ENCODE data around the gene FEZ2. TPM values are rescaled to one million over a fixed set of nuclear protein-coding genes. Genes with fewer than 3 reads are reported as not detected.

Gene FEZ2
- total RNA-seq, 2 donors from 2014 or later: 37.5 to 49.8 TPM

DNA sequence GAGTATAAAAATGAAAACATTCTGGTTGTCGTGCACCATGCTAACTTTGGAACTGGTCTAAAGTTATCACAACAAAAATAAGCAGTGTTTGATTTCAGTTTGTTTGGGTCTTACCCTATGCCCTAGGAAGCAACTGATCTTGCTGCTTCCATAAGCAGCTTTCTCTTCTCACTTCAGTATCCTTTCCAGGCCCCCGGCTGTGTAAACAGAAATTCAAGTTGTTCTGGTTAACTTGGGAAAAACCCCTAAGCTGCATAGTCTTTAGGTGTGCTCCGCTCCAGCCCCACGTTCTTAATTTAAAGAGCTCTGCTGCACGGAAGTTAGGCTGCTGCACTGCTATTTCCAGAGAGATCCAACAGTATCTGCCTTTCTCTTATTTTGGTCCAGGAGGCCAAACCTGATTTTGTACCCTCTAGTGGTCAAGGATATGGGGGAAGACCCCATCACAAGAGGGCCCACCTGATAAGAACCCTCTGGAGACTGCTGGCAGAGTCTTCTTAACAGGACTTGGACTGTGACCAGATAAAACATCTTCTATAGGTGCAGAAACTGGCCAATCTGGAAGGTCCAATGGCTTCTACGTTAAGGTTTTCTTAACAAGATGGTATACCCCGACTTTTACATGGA is 69.1 kb downstream of the FEZ2 start:
- 49% methylated on average over 7 of the region's 7 CpGs for WGBS
- intact Hi-C loops (cut with DNase I): no loop called here
- Histone ChIP-seq H3K4me3 (no peak overlapping the region), H3K36me3 (no peaks in the 10 kb centered on the region), H3K4me1 (replicated peaks) (no peaks in the 10 kb centered on the region), H3K9me3 (no peaks in the 10 kb centered on the region), H3K27ac (no peak overlapping the region), H3K27me3 (replicated peaks; ENCODE audit: insufficient read depth) (no peaks in the 10 kb centered on the region)
- DNase-seq (ENCODE audit: low spot score): no peak
- TF ChIP-seq POLR2A (IDR thresholded peaks at IDR 0.05): no peak
- TF ChIP-seq, protein P1, sequence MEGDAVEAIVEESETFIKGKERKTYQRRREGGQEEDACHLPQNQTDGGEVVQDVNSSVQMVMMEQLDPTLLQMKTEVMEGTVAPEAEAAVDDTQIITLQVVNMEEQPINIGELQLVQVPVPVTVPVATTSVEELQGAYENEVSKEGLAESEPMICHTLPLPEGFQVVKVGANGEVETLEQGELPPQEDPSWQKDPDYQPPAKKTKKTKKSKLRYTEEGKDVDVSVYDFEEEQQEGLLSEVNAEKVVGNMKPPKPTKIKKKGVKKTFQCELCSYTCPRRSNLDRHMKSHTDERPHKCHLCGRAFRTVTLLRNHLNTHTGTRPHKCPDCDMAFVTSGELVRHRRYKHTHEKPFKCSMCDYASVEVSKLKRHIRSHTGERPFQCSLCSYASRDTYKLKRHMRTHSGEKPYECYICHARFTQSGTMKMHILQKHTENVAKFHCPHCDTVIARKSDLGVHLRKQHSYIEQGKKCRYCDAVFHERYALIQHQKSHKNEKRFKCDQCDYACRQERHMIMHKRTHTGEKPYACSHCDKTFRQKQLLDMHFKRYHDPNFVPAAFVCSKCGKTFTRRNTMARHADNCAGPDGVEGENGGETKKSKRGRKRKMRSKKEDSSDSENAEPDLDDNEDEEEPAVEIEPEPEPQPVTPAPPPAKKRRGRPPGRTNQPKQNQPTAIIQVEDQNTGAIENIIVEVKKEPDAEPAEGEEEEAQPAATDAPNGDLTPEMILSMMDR (IDR thresholded peaks at IDR 0.05): no peak

DNA sequence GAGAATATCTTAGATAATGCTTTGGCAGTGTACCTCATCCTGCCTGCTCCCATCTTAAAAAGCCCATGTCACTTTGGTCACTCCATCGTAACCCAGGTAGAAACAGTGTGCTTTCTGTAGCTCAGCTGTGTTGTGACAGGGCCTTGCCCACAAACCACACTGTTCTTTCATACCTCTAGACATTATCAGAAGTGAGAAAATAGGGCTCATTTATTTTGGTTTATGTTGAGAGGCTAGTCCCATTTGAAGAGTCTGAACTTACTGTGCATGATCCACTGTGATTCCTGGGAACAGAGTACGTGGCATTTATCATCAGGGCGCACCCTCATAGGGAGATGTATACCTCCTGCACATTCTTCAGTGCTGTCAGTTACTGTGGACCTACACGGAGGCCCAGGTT is 69.7 kb downstream of the FEZ2 start:
- no peaks in the 10 kb centered on the region for H3K9me3 ChIP-seq
- intact Hi-C loops (cut with DNase I): no loop called here
- no peak overlapping the region for H3K27ac ChIP-seq
- no peaks in the 10 kb centered on the region for H3K4me1 ChIP-seq (replicated peaks)
- TF ChIP-seq POLR2AphosphoS5 (IDR thresholded peaks at IDR 0.05): no peak
- TF ChIP-seq POLR2A (IDR thresholded peaks at IDR 0.05): no peak
- TF ChIP-seq, protein P1 (IDR thresholded peaks at IDR 0.05): no peak
- H3K4me3 ChIP-seq: no peak overlapping the region
- 77% methylated on average over 4 of the region's 4 CpGs for WGBS
- no peaks in the 10 kb centered on the region for H3K27me3 ChIP-seq (replicated peaks; ENCODE audit: insufficient read depth)
- H3K36me3 ChIP-seq: no peaks in the 10 kb centered on the region
- no peak for DNase-seq (ENCODE audit: low spot score)

DNA sequence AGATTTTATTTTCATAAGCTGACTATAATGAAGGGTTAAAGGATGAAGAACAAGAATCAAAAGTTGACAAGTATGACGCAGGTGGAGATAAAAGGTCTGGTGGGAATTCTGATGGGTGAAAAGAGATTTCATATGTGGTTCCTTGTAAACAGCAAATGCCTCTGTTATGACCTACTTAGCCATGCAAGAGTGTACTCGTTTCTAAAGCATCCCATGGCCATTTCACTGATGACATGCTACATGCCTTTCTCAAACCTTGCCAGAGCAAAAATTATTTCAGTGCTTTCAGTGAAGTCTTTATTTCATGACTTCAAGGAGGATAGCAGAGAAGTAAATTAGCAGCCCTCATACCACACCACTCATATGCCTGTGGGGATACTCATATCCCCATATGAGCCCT is 71.7 kb downstream of the FEZ2 start:
- Histone ChIP-seq H3K27ac (no peak overlapping the region), H3K4me1 (replicated peaks) (no peaks in the 10 kb centered on the region), H3K36me3 (no peaks in the 10 kb centered on the region), H3K9me3 (no peaks in the 10 kb centered on the region), H3K27me3 (replicated peaks; ENCODE audit: insufficient read depth) (no peaks in the 10 kb centered on the region), H3K4me3 (no peak overlapping the region)
- intact Hi-C loops (cut with DNase I): no loop called here
- no peak for DNase-seq (ENCODE audit: low spot score)
- TF ChIP-seq POLR2AphosphoS5 (IDR thresholded peaks at IDR 0.05) (no peak), POLR2A (IDR thresholded peaks at IDR 0.05) (no peak)
- TF ChIP-seq, protein P1 (IDR thresholded peaks at IDR 0.05): no peak
- 66% methylated on average over 2 of the region's 2 CpGs for WGBS

DNA sequence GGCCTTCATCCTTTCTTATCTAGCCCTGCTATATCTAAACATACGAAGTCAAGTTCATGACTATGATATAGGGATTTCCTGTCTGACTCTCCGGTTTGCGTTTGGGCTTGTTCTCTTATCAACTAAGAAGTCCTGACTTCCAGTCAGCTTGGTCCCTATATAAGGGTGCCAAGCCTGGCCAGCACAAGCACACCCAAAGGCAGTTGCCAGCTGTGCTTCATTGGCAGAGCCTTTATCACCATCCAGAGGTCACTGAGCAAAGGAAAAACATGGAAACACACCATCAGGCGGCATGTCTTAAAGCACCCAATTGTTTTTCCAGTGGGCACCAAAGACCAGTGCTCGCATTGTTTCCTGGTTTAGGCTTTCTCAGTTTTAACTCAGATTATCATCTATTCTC is 72.7 kb downstream of the FEZ2 start:
- H3K4me3 ChIP-seq: no peak overlapping the region
- intact Hi-C loops (cut with DNase I): no loop called here
- TF ChIP-seq, protein P1 (IDR thresholded peaks at IDR 0.05): no peak
- TF ChIP-seq POLR2A (IDR thresholded peaks at IDR 0.05): no peak
- TF ChIP-seq POLR2AphosphoS5 (IDR thresholded peaks at IDR 0.05): no peak
- no peak overlapping the region for H3K27ac ChIP-seq
- no peaks in the 10 kb centered on the region for H3K4me1 ChIP-seq (replicated peaks)
- WGBS: 92% methylated on average over 5 of the region's 5 CpGs
- no peaks in the 10 kb centered on the region for H3K27me3 ChIP-seq (replicated peaks; ENCODE audit: insufficient read depth)
- no peak for DNase-seq (ENCODE audit: low spot score)
- H3K36me3 ChIP-seq: no peaks in the 10 kb centered on the region
- no peaks in the 10 kb centered on the region for H3K9me3 ChIP-seq

DNA sequence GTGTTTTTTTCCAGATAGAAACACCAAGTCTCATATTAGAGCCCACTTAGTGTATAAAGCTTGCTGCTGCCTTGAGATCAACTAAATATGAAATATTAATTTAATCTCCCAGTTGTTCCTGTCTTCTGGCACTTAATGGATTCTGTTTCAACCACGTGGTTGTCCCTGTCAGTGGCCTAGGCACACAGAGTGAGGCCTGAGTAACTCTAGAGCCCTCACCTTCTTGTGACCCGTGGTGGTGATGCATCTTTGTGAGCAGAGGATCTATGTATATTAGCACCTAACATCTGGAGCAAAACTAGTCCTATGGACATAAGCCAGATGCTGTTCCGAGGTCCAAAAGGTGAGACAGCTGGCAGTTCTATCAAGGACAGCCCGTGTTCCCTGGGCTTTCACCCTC is 74.8 kb downstream of the FEZ2 start:
- Histone ChIP-seq H3K27me3 (replicated peaks; ENCODE audit: insufficient read depth) (no peaks in the 10 kb centered on the region), H3K4me1 (replicated peaks) (no peaks in the 10 kb centered on the region), H3K9me3 (no peaks in the 10 kb centered on the region), H3K4me3 (no peak overlapping the region), H3K36me3 (no peaks in the 10 kb centered on the region), H3K27ac (no peak overlapping the region)
- 59% methylated on average over 4 of the region's 4 CpGs for WGBS
- TF ChIP-seq POLR2A (IDR thresholded peaks at IDR 0.05): no peak
- TF ChIP-seq, protein P1 (IDR thresholded peaks at IDR 0.05): no peak
- intact Hi-C loops (cut with DNase I): no loop called here
- no peak for DNase-seq (ENCODE audit: low spot score)
